GM20000 (cell line): Measurements from ENCODE around the gene TMTC3.

Experiments used
- DNase-seq: peaks from one replicate; pipeline ENCODE4 v3.0.0; 2012; ENCODE audit warnings: low spot score
- TF ChIP-seq, protein P1 (sequence below): IDR thresholded peaks from 2 replicates; pipeline ENCODE4 v1.5.1; 2012; ENCODE audit warnings: mild to moderate bottlenecking, control low read depth; ENCODE audit errors: extremely low read depth, missing control alignments

TMTC3 gene

GRCh38 chr12:88184196-88184595 is 42.1 kb downstream of the TMTC3 start:
- TF ChIP-seq, protein P1, sequence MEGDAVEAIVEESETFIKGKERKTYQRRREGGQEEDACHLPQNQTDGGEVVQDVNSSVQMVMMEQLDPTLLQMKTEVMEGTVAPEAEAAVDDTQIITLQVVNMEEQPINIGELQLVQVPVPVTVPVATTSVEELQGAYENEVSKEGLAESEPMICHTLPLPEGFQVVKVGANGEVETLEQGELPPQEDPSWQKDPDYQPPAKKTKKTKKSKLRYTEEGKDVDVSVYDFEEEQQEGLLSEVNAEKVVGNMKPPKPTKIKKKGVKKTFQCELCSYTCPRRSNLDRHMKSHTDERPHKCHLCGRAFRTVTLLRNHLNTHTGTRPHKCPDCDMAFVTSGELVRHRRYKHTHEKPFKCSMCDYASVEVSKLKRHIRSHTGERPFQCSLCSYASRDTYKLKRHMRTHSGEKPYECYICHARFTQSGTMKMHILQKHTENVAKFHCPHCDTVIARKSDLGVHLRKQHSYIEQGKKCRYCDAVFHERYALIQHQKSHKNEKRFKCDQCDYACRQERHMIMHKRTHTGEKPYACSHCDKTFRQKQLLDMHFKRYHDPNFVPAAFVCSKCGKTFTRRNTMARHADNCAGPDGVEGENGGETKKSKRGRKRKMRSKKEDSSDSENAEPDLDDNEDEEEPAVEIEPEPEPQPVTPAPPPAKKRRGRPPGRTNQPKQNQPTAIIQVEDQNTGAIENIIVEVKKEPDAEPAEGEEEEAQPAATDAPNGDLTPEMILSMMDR = no peak
- DNase-seq = no peak

DNA sequence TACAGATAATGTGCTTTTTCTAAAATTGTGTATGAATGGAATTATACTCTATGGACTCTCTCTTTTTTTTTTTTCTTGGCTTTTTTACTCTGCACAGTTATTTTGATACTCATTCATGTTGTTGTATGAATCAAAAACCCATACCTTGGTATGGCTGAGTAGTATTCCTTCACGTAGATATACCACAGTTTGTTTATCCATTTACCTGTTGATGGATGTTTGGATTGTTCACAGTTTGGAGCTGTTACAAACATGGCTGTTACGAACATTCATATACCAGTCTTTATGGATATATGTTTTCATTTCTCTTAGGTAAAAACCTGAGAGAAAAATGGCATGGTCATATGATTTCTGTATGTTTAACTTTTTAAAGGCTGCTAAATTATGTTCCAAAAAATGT is 43.2 kb downstream of the TMTC3 start:
- TF ChIP-seq, protein P1 = no peak
- DNase-seq = no peak

- TF ChIP-seq, protein P1 = no peak
- DNase-seq = no peak
These were observed 43.9 kb downstream of the TMTC3 start for GRCh38 chr12:88185988-88186387.

DNA sequence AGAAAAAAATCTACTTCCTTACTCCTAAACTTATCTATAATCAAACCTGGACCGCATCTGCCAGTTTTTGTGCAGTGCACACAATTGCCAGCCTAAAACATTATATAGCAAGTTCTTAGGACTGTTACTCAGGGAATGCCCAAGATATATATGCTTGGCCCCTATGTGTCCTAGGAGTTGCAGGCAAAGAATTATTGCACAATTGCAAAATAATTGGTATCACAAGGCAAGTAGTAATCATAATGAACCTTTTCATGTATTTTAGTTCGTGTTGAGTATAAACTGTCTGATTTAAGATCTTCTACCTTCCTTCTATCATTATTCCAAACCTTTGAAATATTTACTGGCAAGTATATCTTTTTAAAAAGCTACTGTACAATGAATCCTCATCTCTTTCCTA is 45.5 kb downstream of the TMTC3 start:
- DNase-seq = no peak
- TF ChIP-seq, protein P1 = no peak

- no peak for DNase-seq
- TF ChIP-seq, protein P1 = no peak
These were observed 46.1 kb downstream of the TMTC3 start for GRCh38 chr12:88188180-88188579.

GRCh38 chr12:88192426-88192825 is 50.3 kb downstream of the TMTC3 start:
- TF ChIP-seq, protein P1 = no peak
- DNase-seq = no peak

DNA sequence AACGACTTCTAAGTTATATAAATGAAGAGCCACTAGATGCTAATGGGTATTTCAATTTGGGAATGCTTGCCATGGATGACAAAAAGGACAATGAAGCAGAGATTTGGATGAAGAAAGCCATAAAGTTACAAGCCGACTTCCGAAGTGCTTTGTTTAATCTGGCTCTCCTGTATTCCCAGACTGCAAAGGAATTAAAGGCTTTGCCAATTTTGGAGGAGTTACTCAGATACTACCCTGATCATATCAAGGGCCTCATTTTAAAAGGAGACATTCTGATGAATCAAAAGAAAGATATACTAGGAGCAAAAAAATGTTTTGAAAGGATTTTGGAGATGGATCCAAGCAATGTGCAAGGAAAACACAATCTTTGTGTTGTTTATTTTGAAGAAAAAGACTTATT is 52.8 kb downstream of the TMTC3 start:
- DNase-seq = no peak
- TF ChIP-seq, protein P1 = no peak

DNA sequence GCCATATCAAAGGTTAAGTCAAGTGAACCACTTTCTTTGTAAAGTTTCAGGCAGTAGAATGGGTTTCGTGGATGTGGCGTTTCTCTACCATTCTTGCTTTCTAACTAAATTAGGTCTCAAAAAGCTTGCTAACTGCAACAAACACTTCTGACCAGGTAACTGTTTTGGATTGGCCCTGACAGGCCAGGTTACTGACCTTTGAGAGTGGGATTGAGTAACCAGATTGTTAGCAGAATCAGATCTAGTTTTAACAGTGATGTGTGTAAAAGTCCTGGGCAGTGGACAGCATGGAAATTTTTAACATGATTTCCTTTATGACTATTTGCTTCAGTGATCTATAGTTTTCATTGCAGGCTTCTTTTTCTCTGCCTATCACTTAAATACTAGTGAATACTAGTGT is 57.9 kb downstream of the TMTC3 start:
- TF ChIP-seq, protein P1 = no peak
- no peak for DNase-seq
